Activated B cell treated with CpG ODN at 0.5 μM for 24 hours (primary cell): Measurements from ENCODE around the gene KRI1. TPM values are rescaled to one million over a fixed set of nuclear protein-coding genes. Genes with fewer than 3 reads are reported as not detected.
"Not testable (repeated sequence)": the region's sequence is repeated elsewhere in the genome, so short reads cannot be mapped to it uniquely, and the experiment has no call there.

Experiments used
- ATAC-seq: fragments of 200-7000 bp; cut with Tn5 transposase; one replicate; pipeline ENCODE4 v1.10.0; 2021; ENCODE audit warnings: low read depth, mild to moderate bottlenecking, moderate library complexity
- CTCF ChIA-PET: fragments of 350-600 bp; sonication (Branson Sonifier 250); formaldehyde crosslinking; loops from one replicate; lab custom pipeline; 2021; ENCODE audit warnings: antibody characterized with exemption; lab: Charles Lee
- POLR2A ChIA-PET: fragments of 350-600 bp; sonication (Branson Sonifier 250); formaldehyde crosslinking; loops from one replicate; lab custom pipeline; 2021; ENCODE audit warnings: antibody characterized with exemption; lab: Charles Lee
- DNase-seq: peaks from one replicate; pipeline ENCODE4 v3.0.0; 2022
- H3K27ac Mint-ChIP-seq: one replicate; pipeline ENCODE4 v1.8.0; 2020; ENCODE audit warnings: mixed read lengths
- H3K27me3 Mint-ChIP-seq: one replicate; pipeline ENCODE4 v1.8.0; 2021; ENCODE audit warnings: mixed read lengths
- H3K36me3 Mint-ChIP-seq: one replicate; pipeline ENCODE4 v1.8.0; 2021; ENCODE audit warnings: low read depth, mixed read lengths
- H3K4me1 Mint-ChIP-seq: one replicate; pipeline ENCODE4 v1.8.0; 2021; ENCODE audit warnings: mixed read lengths
- H3K4me3 Mint-ChIP-seq: one replicate; pipeline ENCODE4 v1.8.0; 2020; ENCODE audit warnings: mild to moderate bottlenecking, mixed read lengths
- H3K9me3 Mint-ChIP-seq: one replicate; pipeline ENCODE4 v1.8.0; 2020; ENCODE audit warnings: mixed read lengths
- intact Hi-C: fragments of 100-400 bp; cut with micrococcal nuclease; formaldehyde crosslinking; loops from one replicate; pipeline ENCODE4 v1.15.1; 2024
- total RNA-seq: library from RNA; stranded (reverse); gene quantifications from 2 replicates; pipeline ENCODE4 v1.2.3, GENCODE V29; 2022
- TF ChIP-seq, protein P1 (sequence below): fragments of 200-600 bp; IDR thresholded peaks from one replicate; pipeline ENCODE4 v1.8.0; 2022; ENCODE audit warnings: antibody characterized with exemption, mild to moderate bottlenecking

Gene KRI1
- total RNA-seq, 1 donor from 2014 or later, result 48.1 TPM

- Mint-ChIP-seq H3K36me3 (peaks cover 72% of the 10 kb centered on the region), H3K9me3 (no peaks in the 10 kb centered on the region), H3K27ac (peak overlapping the region; percentile 56), H3K27me3 (no peaks in the 10 kb centered on the region), H3K4me1 (peaks cover 38% of the 10 kb centered on the region), H3K4me3 (no peak overlapping the region)
- CTCF ChIA-PET, result no interaction called here
- TF ChIP-seq, protein P1, sequence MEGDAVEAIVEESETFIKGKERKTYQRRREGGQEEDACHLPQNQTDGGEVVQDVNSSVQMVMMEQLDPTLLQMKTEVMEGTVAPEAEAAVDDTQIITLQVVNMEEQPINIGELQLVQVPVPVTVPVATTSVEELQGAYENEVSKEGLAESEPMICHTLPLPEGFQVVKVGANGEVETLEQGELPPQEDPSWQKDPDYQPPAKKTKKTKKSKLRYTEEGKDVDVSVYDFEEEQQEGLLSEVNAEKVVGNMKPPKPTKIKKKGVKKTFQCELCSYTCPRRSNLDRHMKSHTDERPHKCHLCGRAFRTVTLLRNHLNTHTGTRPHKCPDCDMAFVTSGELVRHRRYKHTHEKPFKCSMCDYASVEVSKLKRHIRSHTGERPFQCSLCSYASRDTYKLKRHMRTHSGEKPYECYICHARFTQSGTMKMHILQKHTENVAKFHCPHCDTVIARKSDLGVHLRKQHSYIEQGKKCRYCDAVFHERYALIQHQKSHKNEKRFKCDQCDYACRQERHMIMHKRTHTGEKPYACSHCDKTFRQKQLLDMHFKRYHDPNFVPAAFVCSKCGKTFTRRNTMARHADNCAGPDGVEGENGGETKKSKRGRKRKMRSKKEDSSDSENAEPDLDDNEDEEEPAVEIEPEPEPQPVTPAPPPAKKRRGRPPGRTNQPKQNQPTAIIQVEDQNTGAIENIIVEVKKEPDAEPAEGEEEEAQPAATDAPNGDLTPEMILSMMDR, result no peak
- POLR2A ChIA-PET, result interaction anchor here (0.5 to 0.9 kb wide), 4 partner anchors 10 to 86 kb away, joined by 3 to 7 read pairs (median 6); partner anchors contain the start of gene KRI1
- ATAC-seq (no peak), DNase-seq (no peak)
- intact Hi-C loops, result no loop called here
Measured at GRCh38 chr19:10551698-10552301, 14.0 kb downstream of the KRI1 start.

GRCh38 chr19:10551006-10551405 lies 14.8 kb downstream of the KRI1 start:
- intact Hi-C loops, CTCF ChIA-PET, H3K27me3 Mint-ChIP-seq, H3K4me3 Mint-ChIP-seq, DNase-seq, ATAC-seq, H3K9me3 Mint-ChIP-seq, H3K27ac Mint-ChIP-seq: not testable (repeated sequence)
- H3K4me1 Mint-ChIP-seq, result peaks cover 37% of the 10 kb centered on the region
- POLR2A ChIA-PET, result interaction anchor here (0.5 to 0.9 kb wide), 3 partner anchors 9 to 47 kb away, joined by 4 to 7 read pairs (median 7); partner anchors contain the start of gene KRI1
- H3K36me3 Mint-ChIP-seq, result peaks cover 69% of the 10 kb centered on the region

DNA sequence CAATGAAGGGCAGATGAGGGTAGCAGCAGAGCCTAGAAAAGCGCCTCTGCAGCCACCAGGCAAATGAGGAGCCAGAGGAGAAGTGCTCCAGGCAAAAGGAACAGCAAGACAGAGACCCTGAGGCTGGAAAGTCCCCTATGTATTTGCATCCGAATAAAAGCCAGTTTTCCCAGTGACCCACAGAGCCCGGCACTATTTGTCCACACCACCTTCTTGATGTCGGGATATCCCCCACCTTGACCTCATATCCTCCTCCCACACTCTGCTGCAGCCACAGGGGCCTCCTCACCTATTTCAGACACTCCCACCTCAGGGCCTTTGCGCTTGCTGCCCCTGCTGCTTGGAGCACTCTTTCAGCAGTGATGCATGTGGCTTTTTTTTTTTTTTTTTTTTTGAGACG lies 15.5 kb downstream of the KRI1 start:
- Mint-ChIP-seq H3K27ac (no peak overlapping the region), H3K36me3 (peaks cover 63% of the 10 kb centered on the region), H3K4me3 (no peak overlapping the region), H3K4me1 (peaks cover 33% of the 10 kb centered on the region), H3K9me3 (no peaks in the 10 kb centered on the region), H3K27me3 (no peaks in the 10 kb centered on the region)
- TF ChIP-seq, protein P1, result no peak
- CTCF ChIA-PET, result no interaction called here
- POLR2A ChIA-PET, result no interaction called here
- no peak for ATAC-seq
- intact Hi-C loops, result no loop called here
- no peak for DNase-seq

GRCh38 chr19:10549733-10550132 lies 16.1 kb downstream of the KRI1 start:
- H3K4me1 Mint-ChIP-seq, result peaks cover 33% of the 10 kb centered on the region
- H3K4me3 Mint-ChIP-seq, result no peak overlapping the region
- ATAC-seq, result no peak
- intact Hi-C loops, result no loop called here
- H3K9me3 Mint-ChIP-seq, result no peaks in the 10 kb centered on the region
- no peaks in the 10 kb centered on the region for H3K27me3 Mint-ChIP-seq
- peaks cover 61% of the 10 kb centered on the region for H3K36me3 Mint-ChIP-seq
- no peak for DNase-seq
- no peak overlapping the region for H3K27ac Mint-ChIP-seq
- ChIA-PET CTCF (no interaction called here), POLR2A (no interaction called here)
- TF ChIP-seq, protein P1, result no peak

DNA sequence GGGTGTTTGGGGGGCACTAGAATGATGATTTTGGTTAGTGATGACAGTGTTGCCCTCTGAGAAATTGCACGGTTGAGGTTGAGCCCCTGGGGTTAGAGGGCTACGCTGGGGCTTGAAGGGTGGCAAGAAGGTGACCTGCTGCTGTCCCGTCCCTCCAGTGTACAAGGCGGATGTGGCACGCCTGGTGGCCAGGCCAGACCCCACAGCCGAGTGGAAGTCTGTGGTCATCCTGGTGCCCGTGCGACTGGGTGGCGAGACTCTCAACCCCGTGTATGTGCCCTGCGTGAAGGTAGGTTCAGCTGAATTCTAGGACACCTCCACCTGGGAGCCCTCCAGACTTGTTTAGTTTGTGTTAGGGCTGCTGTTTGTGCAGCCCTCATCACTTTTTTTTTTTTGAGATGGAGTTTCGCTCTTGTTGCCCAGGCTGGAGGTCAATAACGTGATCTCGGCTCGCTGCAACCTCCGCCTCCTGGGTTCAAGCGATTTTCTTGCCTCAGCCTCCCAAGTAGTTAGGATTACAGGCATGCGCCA lies 17.0 kb downstream of the KRI1 start:
- no peak overlapping the region for H3K27ac Mint-ChIP-seq
- no peaks in the 10 kb centered on the region for H3K27me3 Mint-ChIP-seq
- ChIA-PET CTCF (no interaction called here), POLR2A (no interaction called here)
- intact Hi-C loops, result no loop called here
- DNase-seq, result no peak
- no peak overlapping the region for H3K4me3 Mint-ChIP-seq
- no peak for ATAC-seq
- no peaks in the 10 kb centered on the region for H3K9me3 Mint-ChIP-seq
- TF ChIP-seq, protein P1, result no peak
- H3K4me1 Mint-ChIP-seq, result peaks cover 29% of the 10 kb centered on the region
- peaks cover 57% of the 10 kb centered on the region for H3K36me3 Mint-ChIP-seq
